OCI-LY7 (cell line): ENCODE results near the gene LBP. TPM values are rescaled to one million over a fixed set of nuclear protein-coding genes. Genes with fewer than 3 reads are reported as not detected.

Source experiments
- BruUV-seq: library from RNA; stranded (reverse); fragments of 400-500 nt; replicated peaks from 2 replicates; lab custom pipeline; 2021; lab: Mats Ljungman, UMichigan
- CTCF ChIA-PET: fragments of 300-600 bp; sonication (Branson Sonifier 250); formaldehyde crosslinking; loops from one replicate; lab custom pipeline; 2022; ENCODE audit warnings: antibody characterized with exemption; ENCODE audit not compliant: unreplicated experiment; lab: Charles Lee
- POLR2A ChIA-PET: fragments of 300-600 bp; sonication (Branson Sonifier 250); formaldehyde crosslinking; loops from one replicate; lab custom pipeline; 2022; ENCODE audit warnings: antibody characterized with exemption; lab: Charles Lee
- DNase-seq: peaks from one replicate; pipeline ENCODE4 v3.0.0-alpha.2; 2015; ENCODE audit warnings: low spot score
- H2AFZ ChIP-seq: fragments of 200-600 bp; sonication (generic), shearing (Covaris generic); 2 replicates; pipeline ENCODE4 v1.6.1; 2014; ENCODE audit warnings: mild to moderate bottlenecking, antibody characterized with exemption, low read length, moderate library complexity
- H3K27ac ChIP-seq: fragments of 200-600 bp; sonication (generic); 2 replicates; pipeline ENCODE4 v1.5.1; 2014; ENCODE audit warnings: mixed run types, low read depth, mild to moderate bottlenecking, moderate library complexity, low read length, inconsistent platforms; ENCODE audit not compliant: poor library complexity, severe bottlenecking
- H3K36me3 ChIP-seq: fragments of 200-600 bp; sonication (generic); 2 replicates; pipeline ENCODE4 v1.6.1; 2014; ENCODE audit warnings: mild to moderate bottlenecking, antibody characterized with exemption, low read length, moderate library complexity, mixed read lengths; ENCODE audit not compliant: insufficient read depth
- H3K4me1 ChIP-seq: fragments of 200-600 bp; sonication (generic); 2 replicates; pipeline ENCODE4 v1.5.1; 2014; ENCODE audit warnings: mild to moderate bottlenecking, low read length; ENCODE audit not compliant: insufficient read depth, poor library complexity, severe bottlenecking
- H3K4me2 ChIP-seq: fragments of 200-600 bp; sonication (generic); 2 replicates; pipeline ENCODE4 v1.6.1; 2014; ENCODE audit warnings: mild to moderate bottlenecking, low read length
- H3K4me3 ChIP-seq: fragments of 200-600 bp; sonication (generic); 2 replicates; pipeline ENCODE4 v1.5.1; 2014; ENCODE audit warnings: mild to moderate bottlenecking, low read depth, low read length; ENCODE audit not compliant: poor library complexity, severe bottlenecking
- H3K79me2 ChIP-seq: fragments of 200-600 bp; sonication (generic); 2 replicates; pipeline ENCODE4 v1.6.1; 2016; ENCODE audit warnings: low read depth, mild to moderate bottlenecking, low read length, moderate library complexity, mixed read lengths; ENCODE audit not compliant: insufficient read depth
- H3K9me2 ChIP-seq: fragments of 200-600 bp; sonication (generic); 2 replicates; pipeline ENCODE4 v1.6.1; 2016; ENCODE audit warnings: mild to moderate bottlenecking, low read length, mixed read lengths; ENCODE audit not compliant: insufficient read depth
- H3K9me3 ChIP-seq: fragments of 200-600 bp; sonication (generic); 2 replicates; pipeline ENCODE4 v1.6.1; 2014; ENCODE audit warnings: mild to moderate bottlenecking, mixed run types, low read length, mixed read lengths
- H4K20me1 ChIP-seq: fragments of 200-600 bp; sonication (generic); 2 replicates; pipeline ENCODE4 v1.6.1; 2014; ENCODE audit warnings: mild to moderate bottlenecking, antibody characterized with exemption, low read length, moderate library complexity, mixed read lengths; ENCODE audit not compliant: insufficient read depth
- EZH2phosphoT487 ChIP-seq: fragments of 200-600 bp; sonication (generic); IDR thresholded peaks from 2 replicates; pipeline ENCODE4 v1.6.1; 2018; ENCODE audit warnings: low read depth, borderline replicate concordance, mild to moderate bottlenecking, mixed run types, antibody characterized with exemption, low read length, moderate library complexity, mixed read lengths
- intact Hi-C: fragments of 100-400 bp; cut with micrococcal nuclease; formaldehyde crosslinking; loops from one replicate; pipeline ENCODE4 v1.10.0; 2022; ENCODE audit not compliant: unreplicated experiment
- total RNA-seq, 2 experiments: library from RNA; depleted of rRNA in 1 of 2; stranded (reverse); fragments of >200 nt in 1 of 2; shearing (Covaris generic) in 1 of 2; gene quantifications; 2 replicates each; pipeline ENCODE4 v1.2.3, GENCODE V29; 2014 to 2022
- TF ChIP-seq, protein P1 (sequence below): fragments of 200-600 bp; sonication (generic); conservative IDR thresholded peaks from 2 replicates; pipeline ENCODE4 v1.5.1; 2014; ENCODE audit warnings: mild to moderate bottlenecking, antibody characterized with exemption, low read length, moderate library complexity, mixed read lengths

The LBP gene
- total RNA-seq, 2 experiments from 2014 or later: not detected

DNA sequence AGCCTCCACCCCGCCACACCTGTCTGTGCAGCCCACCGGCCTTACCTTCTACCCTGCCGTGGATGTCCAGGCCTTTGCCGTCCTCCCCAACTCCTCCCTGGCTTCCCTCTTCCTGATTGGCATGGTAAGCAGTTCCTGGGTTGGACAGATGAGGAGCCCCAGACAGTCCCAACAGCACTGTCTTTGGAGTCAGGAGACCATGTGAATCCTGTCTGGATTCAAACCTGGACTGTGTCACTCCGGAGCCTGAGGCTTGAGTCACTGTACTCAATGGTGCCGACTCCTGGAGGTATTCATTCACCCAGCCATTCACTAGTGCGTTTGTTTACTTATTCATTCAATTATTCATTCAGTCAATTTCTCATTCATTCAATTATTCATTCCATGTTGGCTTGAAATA is 20.0 kb upstream of the LBP start:
- no TSS peak for BruUV-seq
- Histone ChIP-seq H3K27ac (no peak overlapping the region), H3K9me2 (no peaks in the 10 kb centered on the region), H3K36me3 (no peaks in the 10 kb centered on the region), H3K4me1 (no peaks in the 10 kb centered on the region), H4K20me1 (no peaks in the 10 kb centered on the region), H3K79me2 (no peaks in the 10 kb centered on the region), H2AFZ (no peak overlapping the region), H3K4me3 (no peak overlapping the region), H3K4me2 (no peak overlapping the region), H3K9me3 (no peaks in the 10 kb centered on the region)
- ChIA-PET CTCF (no interaction called here), POLR2A (no interaction called here)
- TF ChIP-seq, protein P1, sequence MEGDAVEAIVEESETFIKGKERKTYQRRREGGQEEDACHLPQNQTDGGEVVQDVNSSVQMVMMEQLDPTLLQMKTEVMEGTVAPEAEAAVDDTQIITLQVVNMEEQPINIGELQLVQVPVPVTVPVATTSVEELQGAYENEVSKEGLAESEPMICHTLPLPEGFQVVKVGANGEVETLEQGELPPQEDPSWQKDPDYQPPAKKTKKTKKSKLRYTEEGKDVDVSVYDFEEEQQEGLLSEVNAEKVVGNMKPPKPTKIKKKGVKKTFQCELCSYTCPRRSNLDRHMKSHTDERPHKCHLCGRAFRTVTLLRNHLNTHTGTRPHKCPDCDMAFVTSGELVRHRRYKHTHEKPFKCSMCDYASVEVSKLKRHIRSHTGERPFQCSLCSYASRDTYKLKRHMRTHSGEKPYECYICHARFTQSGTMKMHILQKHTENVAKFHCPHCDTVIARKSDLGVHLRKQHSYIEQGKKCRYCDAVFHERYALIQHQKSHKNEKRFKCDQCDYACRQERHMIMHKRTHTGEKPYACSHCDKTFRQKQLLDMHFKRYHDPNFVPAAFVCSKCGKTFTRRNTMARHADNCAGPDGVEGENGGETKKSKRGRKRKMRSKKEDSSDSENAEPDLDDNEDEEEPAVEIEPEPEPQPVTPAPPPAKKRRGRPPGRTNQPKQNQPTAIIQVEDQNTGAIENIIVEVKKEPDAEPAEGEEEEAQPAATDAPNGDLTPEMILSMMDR: no peak
- TF ChIP-seq EZH2phosphoT487: no peak
- no peak for DNase-seq
- intact Hi-C loops: no loop called here

DNA sequence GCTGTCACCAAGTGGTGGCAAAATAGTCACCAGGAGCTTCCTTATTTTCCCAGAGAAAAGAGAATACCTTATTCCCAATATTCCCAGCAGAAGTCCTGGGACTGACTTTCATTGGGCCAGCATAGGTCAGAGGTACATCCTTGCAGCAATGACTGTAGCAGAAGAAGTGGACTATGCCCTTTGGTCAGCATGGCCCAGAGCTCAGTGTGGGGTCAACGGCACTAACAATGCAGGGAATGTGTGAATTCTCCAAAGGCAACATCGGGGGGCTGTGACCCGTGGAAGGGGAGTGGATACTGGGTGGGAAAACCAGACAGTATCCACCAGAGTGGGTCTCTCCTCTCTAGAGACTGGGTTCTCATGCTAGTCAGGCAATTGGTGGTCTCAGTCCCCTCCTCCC is 15.6 kb upstream of the LBP start:
- Histone ChIP-seq H3K9me3 (no peaks in the 10 kb centered on the region), H3K4me3 (no peak overlapping the region), H2AFZ (no peak overlapping the region), H3K4me2 (no peak overlapping the region), H4K20me1 (no peaks in the 10 kb centered on the region), H3K27ac (no peak overlapping the region), H3K79me2 (no peaks in the 10 kb centered on the region), H3K9me2 (no peaks in the 10 kb centered on the region), H3K36me3 (no peaks in the 10 kb centered on the region), H3K4me1 (no peaks in the 10 kb centered on the region)
- intact Hi-C loops: no loop called here
- no TSS peak for BruUV-seq
- ChIA-PET POLR2A (no interaction called here), CTCF (no interaction called here)
- no peak for TF ChIP-seq EZH2phosphoT487
- no peak for DNase-seq

DNA sequence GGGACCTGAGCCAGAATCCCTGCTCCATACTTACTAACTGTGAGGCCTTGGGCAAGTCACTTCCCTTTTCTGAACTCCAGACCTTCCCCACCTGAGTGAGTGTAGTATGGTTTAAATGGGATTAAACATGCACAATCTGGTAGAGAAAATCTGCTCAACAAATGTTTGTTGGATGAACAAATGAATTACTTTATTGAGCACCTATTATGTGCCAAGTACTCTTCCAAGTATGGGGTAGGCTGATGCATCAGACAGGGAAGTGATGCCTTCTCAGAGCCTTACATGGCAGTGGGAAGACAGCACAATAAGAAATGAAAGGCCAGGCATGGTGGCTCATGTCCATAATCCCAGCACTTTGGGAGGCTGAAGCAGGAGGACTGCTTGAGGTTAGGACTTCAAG is 15.0 kb upstream of the LBP start:
- H3K79me2 ChIP-seq: no peaks in the 10 kb centered on the region
- no peaks in the 10 kb centered on the region for H3K9me2 ChIP-seq
- CTCF ChIA-PET: no interaction called here
- H3K9me3 ChIP-seq: no peaks in the 10 kb centered on the region
- BruUV-seq: no TSS peak
- DNase-seq: no peak
- intact Hi-C loops: no loop called here
- no peak overlapping the region for H3K27ac ChIP-seq
- H3K36me3 ChIP-seq: no peaks in the 10 kb centered on the region
- TF ChIP-seq, protein P1: no peak
- TF ChIP-seq EZH2phosphoT487: no peak
- POLR2A ChIA-PET: no interaction called here
- H4K20me1 ChIP-seq: no peaks in the 10 kb centered on the region
- H3K4me2 ChIP-seq: no peak overlapping the region
- no peaks in the 10 kb centered on the region for H3K4me1 ChIP-seq
- H2AFZ ChIP-seq: no peak overlapping the region
- no peak overlapping the region for H3K4me3 ChIP-seq
